SK-N-SH (cell line): ENCODE measurements around the gene BSN.

Source experiments
- EZH2phosphoT487 ChIP-seq: fragments of 200-600 bp; sonication (generic); IDR thresholded peaks from 2 replicates; pipeline ENCODE4 v1.6.1; 2017; ENCODE audit warnings: low read depth, mixed run types, mild to moderate bottlenecking, antibody characterized with exemption, moderate library complexity, borderline replicate concordance
- RFX5 ChIP-seq: IDR thresholded peaks from 2 replicates; pipeline ENCODE4 v1.6.1; 2012; ENCODE audit warnings: mild to moderate bottlenecking, improper control_type of control experiment, low read length
- TF ChIP-seq, protein P1 (sequence below): IDR thresholded peaks from 2 replicates; pipeline ENCODE4 v1.6.1; 2012; ENCODE audit warnings: mild to moderate bottlenecking, low read depth, low read length, moderate library complexity
- TF ChIP-seq, protein P2 (sequence below): fragments of 200-600 bp; sonication (generic); IDR thresholded peaks from 2 replicates; pipeline ENCODE4 v1.6.1; 2017; ENCODE audit warnings: antibody characterized with exemption, mild to moderate bottlenecking, moderate library complexity

GRCh38 chr3:49518016-49518415 is 36.3 kb upstream of the BSN start:
- TF ChIP-seq, protein P1, sequence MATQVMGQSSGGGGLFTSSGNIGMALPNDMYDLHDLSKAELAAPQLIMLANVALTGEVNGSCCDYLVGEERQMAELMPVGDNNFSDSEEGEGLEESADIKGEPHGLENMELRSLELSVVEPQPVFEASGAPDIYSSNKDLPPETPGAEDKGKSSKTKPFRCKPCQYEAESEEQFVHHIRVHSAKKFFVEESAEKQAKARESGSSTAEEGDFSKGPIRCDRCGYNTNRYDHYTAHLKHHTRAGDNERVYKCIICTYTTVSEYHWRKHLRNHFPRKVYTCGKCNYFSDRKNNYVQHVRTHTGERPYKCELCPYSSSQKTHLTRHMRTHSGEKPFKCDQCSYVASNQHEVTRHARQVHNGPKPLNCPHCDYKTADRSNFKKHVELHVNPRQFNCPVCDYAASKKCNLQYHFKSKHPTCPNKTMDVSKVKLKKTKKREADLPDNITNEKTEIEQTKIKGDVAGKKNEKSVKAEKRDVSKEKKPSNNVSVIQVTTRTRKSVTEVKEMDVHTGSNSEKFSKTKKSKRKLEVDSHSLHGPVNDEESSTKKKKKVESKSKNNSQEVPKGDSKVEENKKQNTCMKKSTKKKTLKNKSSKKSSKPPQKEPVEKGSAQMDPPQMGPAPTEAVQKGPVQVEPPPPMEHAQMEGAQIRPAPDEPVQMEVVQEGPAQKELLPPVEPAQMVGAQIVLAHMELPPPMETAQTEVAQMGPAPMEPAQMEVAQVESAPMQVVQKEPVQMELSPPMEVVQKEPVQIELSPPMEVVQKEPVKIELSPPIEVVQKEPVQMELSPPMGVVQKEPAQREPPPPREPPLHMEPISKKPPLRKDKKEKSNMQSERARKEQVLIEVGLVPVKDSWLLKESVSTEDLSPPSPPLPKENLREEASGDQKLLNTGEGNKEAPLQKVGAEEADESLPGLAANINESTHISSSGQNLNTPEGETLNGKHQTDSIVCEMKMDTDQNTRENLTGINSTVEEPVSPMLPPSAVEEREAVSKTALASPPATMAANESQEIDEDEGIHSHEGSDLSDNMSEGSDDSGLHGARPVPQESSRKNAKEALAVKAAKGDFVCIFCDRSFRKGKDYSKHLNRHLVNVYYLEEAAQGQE: no peak
- TF ChIP-seq, protein P2, sequence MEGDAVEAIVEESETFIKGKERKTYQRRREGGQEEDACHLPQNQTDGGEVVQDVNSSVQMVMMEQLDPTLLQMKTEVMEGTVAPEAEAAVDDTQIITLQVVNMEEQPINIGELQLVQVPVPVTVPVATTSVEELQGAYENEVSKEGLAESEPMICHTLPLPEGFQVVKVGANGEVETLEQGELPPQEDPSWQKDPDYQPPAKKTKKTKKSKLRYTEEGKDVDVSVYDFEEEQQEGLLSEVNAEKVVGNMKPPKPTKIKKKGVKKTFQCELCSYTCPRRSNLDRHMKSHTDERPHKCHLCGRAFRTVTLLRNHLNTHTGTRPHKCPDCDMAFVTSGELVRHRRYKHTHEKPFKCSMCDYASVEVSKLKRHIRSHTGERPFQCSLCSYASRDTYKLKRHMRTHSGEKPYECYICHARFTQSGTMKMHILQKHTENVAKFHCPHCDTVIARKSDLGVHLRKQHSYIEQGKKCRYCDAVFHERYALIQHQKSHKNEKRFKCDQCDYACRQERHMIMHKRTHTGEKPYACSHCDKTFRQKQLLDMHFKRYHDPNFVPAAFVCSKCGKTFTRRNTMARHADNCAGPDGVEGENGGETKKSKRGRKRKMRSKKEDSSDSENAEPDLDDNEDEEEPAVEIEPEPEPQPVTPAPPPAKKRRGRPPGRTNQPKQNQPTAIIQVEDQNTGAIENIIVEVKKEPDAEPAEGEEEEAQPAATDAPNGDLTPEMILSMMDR: no peak
- TF ChIP-seq RFX5 (no peak), EZH2phosphoT487 (no peak)
